HG02623 (cell line): Measurements from ENCODE around the gene FAM171A2.
"Not testable (repeated sequence)": the region's sequence is repeated elsewhere in the genome, so short reads cannot be mapped to it uniquely, and the experiment has no call there.

Source experiments
- ATAC-seq: cut with Tn5 transposase; IDR thresholded peaks from one replicate; pipeline ENCODE4 v1.9.1; 2021; ENCODE audit warnings: moderate library complexity; ENCODE audit not compliant: unreplicated experiment

Gene FAM171A2

GRCh38 chr17:44383861-44384260, 20.2 kb upstream of the FAM171A2 start:
- no peak for ATAC-seq

- no peak for ATAC-seq
Measured at GRCh38 chr17:44383363-44383762, 19.7 kb upstream of the FAM171A2 start.

GRCh38 chr17:44382917-44383316, 19.3 kb upstream of the FAM171A2 start:
- no peak for ATAC-seq

GRCh38 chr17:44381810-44382305, 18.2 kb upstream of the FAM171A2 start:
- ATAC-seq = no peak

GRCh38 chr17:44380767-44381166, 17.1 kb upstream of the FAM171A2 start:
- no peak for ATAC-seq

GRCh38 chr17:44379887-44380286, 16.2 kb upstream of the FAM171A2 start:
- no peak for ATAC-seq

GRCh38 chr17:44378171-44378705, 14.6 kb upstream of the FAM171A2 start:
- no peak for ATAC-seq

- ATAC-seq = no peak
Measured at GRCh38 chr17:44376779-44377178, 13.1 kb upstream of the FAM171A2 start.

GRCh38 chr17:44376124-44376523, 12.5 kb upstream of the FAM171A2 start:
- ATAC-seq = no peak

GRCh38 chr17:44375196-44376017, 11.8 kb upstream of the FAM171A2 start:
- no peak for ATAC-seq

GRCh38 chr17:44374306-44375195, 10.9 kb upstream of the FAM171A2 start:
- no peak for ATAC-seq

GRCh38 chr17:44372036-44372435, 8.4 kb upstream of the FAM171A2 start:
- no peak for ATAC-seq

- not testable (repeated sequence) for ATAC-seq
Measured at GRCh38 chr17:44369414-44370023, 5.9 kb upstream of the FAM171A2 start.

GRCh38 chr17:44368391-44369243, 5.0 kb upstream of the FAM171A2 start:
- ATAC-seq = not testable (repeated sequence)

- ATAC-seq = no peak
Measured at GRCh38 chr17:44367231-44367979, 3.8 kb upstream of the FAM171A2 start.

GRCh38 chr17:44365051-44365450, 1.4 kb upstream of the FAM171A2 start:
- ATAC-seq = not testable (repeated sequence)

- ATAC-seq = no peak
Measured at GRCh38 chr17:44362949-44363612, 572 bp downstream of the FAM171A2 start.

- ATAC-seq = no peak
Measured at GRCh38 chr17:44362459-44362948, 1.1 kb downstream of the FAM171A2 start.
